ENCODE measurements around the gene CDC27. TPM values are rescaled to one million over a fixed set of nuclear protein-coding genes. Genes with fewer than 3 reads are reported as not detected.

Gene CDC27
- total and polyA plus RNA-seq, 2 donors (not counting 1 experiment from before 2014, with no cell fraction given) = 20.5 to 90.7 TPM

GRCh38 chr17:47164263-47164662 is 24.8 kb downstream of the CDC27 start:
- no peaks in the 10 kb centered on the region for H3K9me3 ChIP-seq (ENCODE audit: control extremely low read depth in 1 of 3, control insufficient read depth in 2 of 3, insufficient read depth in 1 of 3, low read length in 2 of 3)
- ChIA-PET CTCF (interaction anchor here (3.0 kb wide), 1 partner anchor 151 kb away, joined by 21 read pairs; no protein-coding TSS in a partner anchor), POLR2A (no interaction called here)
- peaks cover 20% of the 10 kb centered on the region for H3K79me2 ChIP-seq (ENCODE audit: control insufficient read depth, insufficient read depth, low read length)
- no peak overlapping the region for H3K4me2 ChIP-seq (replicated peaks; ENCODE audit: low read depth, low read length, poor library complexity, severe bottlenecking)
- intact Hi-C loops (cut with micrococcal nuclease) = no loop called here
- H3K4me3 ChIP-seq (ENCODE audit: control extremely low read depth in 1 of 5, extremely low read depth in 1 of 5, insufficient read depth in 1 of 5, low read depth in 2 of 5, low read length in 4 of 5) = no peak overlapping the region
- no peaks in the 10 kb centered on the region for H4K20me1 ChIP-seq (ENCODE audit: control insufficient read depth, insufficient read depth, low read length, poor library complexity, severe bottlenecking)
- Mint-ChIP-seq H3K9me3 (ENCODE audit: insufficient read depth) (no peaks in the 10 kb centered on the region), H3K27ac (peak overlapping the region; percentile 26), H3K27me3 (no peaks in the 10 kb centered on the region), H3K4me1 (peaks cover 29% of the 10 kb centered on the region), H3K4me3 (no peak overlapping the region)
- peaks cover 2 to 37% of the 10 kb centered on the region in 2 experiments for H3K36me3 ChIP-seq (replicated peaks in 1 of 2; ENCODE audit: control extremely low read depth in 1 of 2, control insufficient read depth in 1 of 2, extremely low read depth in 1 of 2, insufficient read depth in 2 of 2, low read length in 1 of 2)
- ATAC-seq (ENCODE audit: low read depth) = no peak
- H3K27me3 ChIP-seq (replicated peaks in 1 of 4; ENCODE audit: control extremely low read depth in 1 of 4, control insufficient read depth in 3 of 4, insufficient read depth in 4 of 4, low read length in 3 of 4) = no peaks in the 10 kb centered on the region
- H3K4me1 ChIP-seq (ENCODE audit: control insufficient read depth in 2 of 2, insufficient read depth in 2 of 2, low read length in 2 of 2) = peaks cover 14 to 19% of the 10 kb centered on the region in 2 donors
- 93% methylated on average over 5 of the region's 5 CpGs for WGBS (ENCODE audit: insufficient coverage)
- no peak for TF ChIP-seq EZH2 (IDR thresholded peaks at IDR 0.05; ENCODE audit: borderline replicate concordance, insufficient read depth, low read depth, low read length, poor library complexity, severe bottlenecking)
- peak overlapping the region in 1 of 2 donors; percentile 86 for H3K27ac ChIP-seq (ENCODE audit: low read length in 2 of 2)
- H3K9ac ChIP-seq (ENCODE audit: low read length) = no peak overlapping the region
- DNase-seq = no peak
- no peak overlapping the region for H2AFZ ChIP-seq (ENCODE audit: insufficient read depth, low read depth, low read length, poor library complexity, severe bottlenecking)

- Histone ChIP-seq H3K79me2 (ENCODE audit: control insufficient read depth, insufficient read depth, low read length) (peaks cover 23% of the 10 kb centered on the region), H3K27ac (ENCODE audit: low read length in 2 of 2) (peak overlapping the region; percentile 74 to 86), H3K36me3 (replicated peaks in 1 of 2; ENCODE audit: control extremely low read depth in 1 of 2, control insufficient read depth in 1 of 2, extremely low read depth in 1 of 2, insufficient read depth in 2 of 2, low read length in 1 of 2) (peaks cover 2 to 30% of the 10 kb centered on the region in 2 experiments), H3K4me3 (ENCODE audit: control extremely low read depth in 1 of 5, extremely low read depth in 1 of 5, insufficient read depth in 1 of 5, low read depth in 2 of 5, low read length in 4 of 5) (peak overlapping the region; percentile 19 to 72 (median 42)), H3K4me2 (replicated peaks; ENCODE audit: low read depth, low read length, poor library complexity, severe bottlenecking) (peak overlapping the region; percentile 79), H3K9me3 (ENCODE audit: control extremely low read depth in 1 of 3, control insufficient read depth in 2 of 3, insufficient read depth in 1 of 3, low read length in 2 of 3) (no peaks in the 10 kb centered on the region), H4K20me1 (ENCODE audit: control insufficient read depth, insufficient read depth, low read length, poor library complexity, severe bottlenecking) (no peaks in the 10 kb centered on the region), H2AFZ (ENCODE audit: insufficient read depth, low read depth, low read length, poor library complexity, severe bottlenecking) (peak overlapping the region; percentile 81), H3K27me3 (replicated peaks in 1 of 4; ENCODE audit: control extremely low read depth in 1 of 4, control insufficient read depth in 3 of 4, insufficient read depth in 4 of 4, low read length in 3 of 4) (no peaks in the 10 kb centered on the region), H3K9ac (ENCODE audit: low read length) (peak overlapping the region; percentile 67), H3K4me1 (ENCODE audit: control insufficient read depth in 2 of 2, insufficient read depth in 2 of 2, low read length in 2 of 2) (peaks cover 14 to 19% of the 10 kb centered on the region in 2 donors)
- intact Hi-C loops (cut with micrococcal nuclease) = no loop called here
- ChIA-PET POLR2A (interaction anchor here (0.5 to 0.7 kb wide), 3 partner anchors 46 to 538 kb away, joined by 5 read pairs; no protein-coding TSS in a partner anchor), CTCF (interaction anchor here (3.0 kb wide), 1 partner anchor 153 kb away, joined by 21 read pairs; no protein-coding TSS in a partner anchor)
- peaks cover 32% of the 10 kb centered on the region for H3K4me1 Mint-ChIP-seq
- no peaks in the 10 kb centered on the region for H3K27me3 Mint-ChIP-seq
- peak overlapping the region; percentile 86 for H3K4me3 Mint-ChIP-seq
- whole genome bisulfite sequencing (ENCODE audit: insufficient coverage) = 0% methylated on average over 1 of the region's 2 CpGs
- TF ChIP-seq EZH2 (IDR thresholded peaks at IDR 0.05; ENCODE audit: borderline replicate concordance, insufficient read depth, low read depth, low read length, poor library complexity, severe bottlenecking) (no peak), CTCF (IDR thresholded peaks at IDR 0.05) (no peak)
- peak overlapping the region; percentile 91 for H3K27ac Mint-ChIP-seq
- DNase-seq = peak; percentile 64
- peak; percentile 24 for ATAC-seq (ENCODE audit: low read depth)
- H3K9me3 Mint-ChIP-seq (ENCODE audit: insufficient read depth) = no peaks in the 10 kb centered on the region
These were observed 27.0 kb downstream of the CDC27 start for GRCh38 chr17:47162013-47162622.

All from B cell (primary cell).